Measurements from ENCODE around the gene MAP2K5.

DNA sequence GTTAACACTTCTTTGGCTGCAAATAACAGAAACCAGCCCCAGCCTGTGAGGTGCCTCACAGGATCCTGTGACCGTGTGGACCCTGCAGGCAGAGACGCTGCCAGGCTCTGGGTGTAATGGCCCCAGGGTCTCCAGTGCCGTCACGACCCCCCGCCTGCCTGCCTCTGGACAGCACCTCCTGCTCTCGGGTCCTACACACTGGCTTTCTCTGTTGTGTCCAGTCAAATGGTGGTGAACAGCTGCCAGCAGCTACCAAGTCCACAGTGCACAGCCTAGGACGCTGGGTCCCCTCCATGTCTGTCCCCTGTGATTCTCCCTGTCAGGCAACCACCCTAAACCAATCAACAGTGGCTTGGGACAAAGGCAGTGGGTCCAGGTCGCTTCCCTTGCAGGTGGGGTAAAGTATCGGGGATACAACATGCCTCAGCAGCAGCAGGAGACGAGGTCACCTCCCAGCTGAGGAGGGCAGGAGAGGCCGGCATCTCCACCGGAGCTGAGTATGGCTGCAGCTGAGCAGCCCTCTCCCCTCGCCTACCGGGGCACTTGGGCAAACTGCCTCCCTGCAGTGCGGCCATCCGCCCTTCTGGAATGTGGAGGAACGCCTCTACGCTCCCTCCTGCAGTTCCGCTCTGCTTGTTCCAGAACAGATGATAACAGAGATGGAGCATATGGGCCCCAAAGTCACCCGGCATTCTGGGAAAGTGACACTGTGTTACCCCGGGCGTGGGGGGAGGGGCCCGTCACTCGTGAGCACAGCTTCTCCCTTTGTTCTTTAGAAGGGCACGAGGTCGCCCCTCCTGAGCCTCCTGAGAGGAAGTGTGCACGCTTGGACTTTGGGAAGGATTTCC lies 261.7 kb downstream of the MAP2K5 start:
- no peak for TF ChIP-seq CTCF (IDR thresholded peaks at IDR 0.05; ENCODE audit: poor library complexity)
- no peak for TF ChIP-seq EZH2 (IDR thresholded peaks at IDR 0.05; ENCODE audit: borderline replicate concordance)
- TF ChIP-seq EZH2phosphoT487 (IDR thresholded peaks at IDR 0.05; ENCODE audit: low read depth, severe bottlenecking, unreplicated experiment): no peak
